ENCODE data around the gene HIP1R.

DNA sequence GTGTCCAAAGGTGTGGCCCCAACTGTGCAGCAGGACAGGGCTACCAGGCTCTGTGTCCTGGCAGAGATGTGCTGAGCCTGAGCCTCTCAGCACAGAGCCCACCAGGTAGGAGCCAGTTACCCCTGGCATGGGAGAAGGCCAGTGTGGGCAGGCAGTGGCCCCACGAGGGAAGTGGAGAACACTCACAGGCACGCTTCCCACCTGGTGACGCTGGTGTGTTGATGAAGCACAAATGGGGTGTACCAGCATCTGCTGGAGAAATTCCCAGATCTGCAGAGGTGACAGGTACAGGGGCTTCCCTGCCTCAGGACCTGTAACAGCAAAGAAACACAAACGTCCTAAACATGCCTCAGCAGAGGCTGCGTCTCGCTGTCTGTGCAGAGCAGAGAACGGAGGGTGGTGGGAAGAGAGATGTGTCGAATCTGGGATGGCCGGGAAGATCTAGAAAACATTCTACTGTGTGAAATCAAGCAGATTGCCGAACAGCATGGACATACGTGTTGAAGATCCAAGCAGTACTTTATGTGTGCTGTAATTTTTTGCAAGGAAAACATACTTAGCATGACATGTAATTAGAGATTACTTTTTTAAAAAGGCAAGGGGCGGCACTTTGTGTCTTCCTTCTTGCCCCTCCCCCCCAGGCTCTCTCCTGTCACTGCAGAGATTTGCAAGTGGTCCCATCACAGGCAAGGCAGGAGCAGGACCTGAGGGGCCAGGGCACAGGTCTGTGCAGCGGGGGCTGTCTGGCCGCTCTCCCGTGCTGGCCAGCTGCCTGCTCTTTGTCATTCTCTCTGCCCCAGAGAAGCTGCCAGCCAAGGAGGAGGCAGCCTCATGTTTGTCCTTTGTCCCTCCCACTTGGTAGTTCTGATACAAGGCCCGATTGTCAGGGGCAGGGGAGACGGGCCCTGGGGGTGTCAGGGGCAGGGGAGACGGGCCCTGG is 17.3 kb downstream of the HIP1R start:
- TF ChIP-seq, protein P1, sequence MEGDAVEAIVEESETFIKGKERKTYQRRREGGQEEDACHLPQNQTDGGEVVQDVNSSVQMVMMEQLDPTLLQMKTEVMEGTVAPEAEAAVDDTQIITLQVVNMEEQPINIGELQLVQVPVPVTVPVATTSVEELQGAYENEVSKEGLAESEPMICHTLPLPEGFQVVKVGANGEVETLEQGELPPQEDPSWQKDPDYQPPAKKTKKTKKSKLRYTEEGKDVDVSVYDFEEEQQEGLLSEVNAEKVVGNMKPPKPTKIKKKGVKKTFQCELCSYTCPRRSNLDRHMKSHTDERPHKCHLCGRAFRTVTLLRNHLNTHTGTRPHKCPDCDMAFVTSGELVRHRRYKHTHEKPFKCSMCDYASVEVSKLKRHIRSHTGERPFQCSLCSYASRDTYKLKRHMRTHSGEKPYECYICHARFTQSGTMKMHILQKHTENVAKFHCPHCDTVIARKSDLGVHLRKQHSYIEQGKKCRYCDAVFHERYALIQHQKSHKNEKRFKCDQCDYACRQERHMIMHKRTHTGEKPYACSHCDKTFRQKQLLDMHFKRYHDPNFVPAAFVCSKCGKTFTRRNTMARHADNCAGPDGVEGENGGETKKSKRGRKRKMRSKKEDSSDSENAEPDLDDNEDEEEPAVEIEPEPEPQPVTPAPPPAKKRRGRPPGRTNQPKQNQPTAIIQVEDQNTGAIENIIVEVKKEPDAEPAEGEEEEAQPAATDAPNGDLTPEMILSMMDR (conservative IDR thresholded peaks at IDR 0.05; ENCODE audit: low read depth, low read length): no peak
- no peak for TF ChIP-seq RFX5 (IDR thresholded peaks at IDR 0.05; ENCODE audit: low read depth, low read length)
- no peak for TF ChIP-seq POLR2A (IDR thresholded peaks at IDR 0.05; ENCODE audit: low read depth, low read length)
- TF ChIP-seq RCOR1 (IDR thresholded peaks at IDR 0.05; ENCODE audit: insufficient replicate concordance, low read length): no peak
- no peak for TF ChIP-seq RAD21 (IDR thresholded peaks at IDR 0.05; ENCODE audit: low read length)
- TF ChIP-seq NFE2L2 (IDR thresholded peaks at IDR 0.05; ENCODE audit: low read depth, low read length): no peak
- no peak for TF ChIP-seq CEBPB (IDR thresholded peaks at IDR 0.05; ENCODE audit: low read depth, low read length)
- TF ChIP-seq MAZ (IDR thresholded peaks at IDR 0.05; ENCODE audit: borderline replicate concordance, low read depth, low read length): no peak
- TF ChIP-seq MAFK (IDR thresholded peaks at IDR 0.05; ENCODE audit: low read depth, low read length): no peak
- TF ChIP-seq USF2 (IDR thresholded peaks at IDR 0.05; ENCODE audit: low read depth, low read length): no peak
- TF ChIP-seq FOS (IDR thresholded peaks at IDR 0.05; ENCODE audit: low read depth, low read length): no peak
- no peak for TF ChIP-seq CHD1 (IDR thresholded peaks at IDR 0.05; ENCODE audit: low read depth, low read length)

Measured in IMR-90 (cell line).